Epithelial cell of proximal tubule (primary cell): ENCODE results near the gene FOXO1. TPM values are rescaled to one million over a fixed set of nuclear protein-coding genes. Genes with fewer than 3 reads are reported as not detected.

Experiments used
- DNase-seq: peaks from one replicate; pipeline ENCODE4 v3.0.0-alpha.2; 2011; ENCODE audit warnings: low read depth
- H3K4me3 ChIP-seq: 2 replicates; pipeline ENCODE4 v1.5.1; 2011; ENCODE audit warnings: low read depth, mild to moderate bottlenecking, low read length
- total RNA-seq: library from RNA; depleted of rRNA; stranded (reverse); fragments of >200 nt; gene quantifications from 2 replicates; pipeline ENCODE4 v1.2.3, GENCODE V29; 2015
- TF ChIP-seq, protein P1 (sequence below): conservative IDR thresholded peaks from 2 replicates; pipeline ENCODE4 v1.5.1; 2012; ENCODE audit warnings: low read depth, mild to moderate bottlenecking, low read length

The FOXO1 gene
- total RNA-seq, 1 donor from 2014 or later = 6.3 TPM

DNA sequence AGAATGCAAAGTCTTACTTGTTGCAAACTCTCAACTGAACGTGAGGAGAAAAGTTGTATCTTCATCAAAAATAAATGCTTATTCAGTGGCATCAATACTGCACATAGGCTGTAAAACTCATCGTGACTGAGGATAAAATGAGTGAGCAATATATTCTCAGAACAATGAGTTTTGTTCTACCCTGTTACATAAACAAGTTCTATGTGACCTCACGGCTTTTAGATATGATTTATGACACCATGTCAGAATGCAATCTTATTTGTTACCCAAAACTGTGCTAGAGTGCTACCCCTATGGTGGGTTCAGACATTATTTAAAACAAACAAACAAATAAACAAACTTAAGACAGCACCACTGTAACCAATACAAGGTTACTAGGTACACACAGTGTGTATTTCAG lies 55.4 kb downstream of the FOXO1 start:
- no peak overlapping the region for H3K4me3 ChIP-seq
- TF ChIP-seq, protein P1, sequence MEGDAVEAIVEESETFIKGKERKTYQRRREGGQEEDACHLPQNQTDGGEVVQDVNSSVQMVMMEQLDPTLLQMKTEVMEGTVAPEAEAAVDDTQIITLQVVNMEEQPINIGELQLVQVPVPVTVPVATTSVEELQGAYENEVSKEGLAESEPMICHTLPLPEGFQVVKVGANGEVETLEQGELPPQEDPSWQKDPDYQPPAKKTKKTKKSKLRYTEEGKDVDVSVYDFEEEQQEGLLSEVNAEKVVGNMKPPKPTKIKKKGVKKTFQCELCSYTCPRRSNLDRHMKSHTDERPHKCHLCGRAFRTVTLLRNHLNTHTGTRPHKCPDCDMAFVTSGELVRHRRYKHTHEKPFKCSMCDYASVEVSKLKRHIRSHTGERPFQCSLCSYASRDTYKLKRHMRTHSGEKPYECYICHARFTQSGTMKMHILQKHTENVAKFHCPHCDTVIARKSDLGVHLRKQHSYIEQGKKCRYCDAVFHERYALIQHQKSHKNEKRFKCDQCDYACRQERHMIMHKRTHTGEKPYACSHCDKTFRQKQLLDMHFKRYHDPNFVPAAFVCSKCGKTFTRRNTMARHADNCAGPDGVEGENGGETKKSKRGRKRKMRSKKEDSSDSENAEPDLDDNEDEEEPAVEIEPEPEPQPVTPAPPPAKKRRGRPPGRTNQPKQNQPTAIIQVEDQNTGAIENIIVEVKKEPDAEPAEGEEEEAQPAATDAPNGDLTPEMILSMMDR = no peak
- no peak for DNase-seq

DNA sequence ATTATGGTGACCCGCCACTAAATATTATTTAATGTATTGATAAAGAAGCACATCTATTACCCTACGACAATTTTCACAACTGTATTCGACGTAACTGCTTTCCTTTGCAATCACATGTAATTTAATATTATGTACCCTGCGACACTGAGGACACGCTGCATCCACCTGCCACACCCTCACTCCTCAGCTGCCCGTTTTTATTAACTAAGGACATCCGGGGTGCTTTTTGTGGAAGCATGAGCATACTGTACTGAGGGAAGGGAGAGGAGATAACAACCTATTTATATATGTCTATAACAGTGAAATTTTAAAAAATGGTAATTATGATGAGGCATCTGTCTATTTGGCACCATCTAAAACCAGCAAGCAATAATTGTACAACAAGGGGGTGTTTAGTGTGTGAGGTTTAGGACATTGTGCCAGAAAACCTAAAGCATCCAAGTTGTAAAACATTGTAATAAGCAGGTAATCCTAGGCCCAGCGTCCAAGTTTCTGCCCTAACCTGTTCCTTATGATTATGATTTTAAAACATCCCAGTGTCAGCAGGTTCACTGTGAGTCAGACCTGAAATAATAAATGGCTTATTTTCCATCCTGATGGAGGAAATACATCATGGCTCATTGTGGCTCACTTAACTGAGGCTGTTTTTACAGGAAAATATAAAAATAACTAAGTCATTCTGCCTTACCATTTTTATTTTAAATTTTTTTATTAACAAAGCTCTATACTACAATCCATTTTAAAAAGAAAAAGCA lies 56.3 kb downstream of the FOXO1 start:
- H3K4me3 ChIP-seq = no peak overlapping the region
- no peak for DNase-seq
- TF ChIP-seq, protein P1 = no peak

DNA sequence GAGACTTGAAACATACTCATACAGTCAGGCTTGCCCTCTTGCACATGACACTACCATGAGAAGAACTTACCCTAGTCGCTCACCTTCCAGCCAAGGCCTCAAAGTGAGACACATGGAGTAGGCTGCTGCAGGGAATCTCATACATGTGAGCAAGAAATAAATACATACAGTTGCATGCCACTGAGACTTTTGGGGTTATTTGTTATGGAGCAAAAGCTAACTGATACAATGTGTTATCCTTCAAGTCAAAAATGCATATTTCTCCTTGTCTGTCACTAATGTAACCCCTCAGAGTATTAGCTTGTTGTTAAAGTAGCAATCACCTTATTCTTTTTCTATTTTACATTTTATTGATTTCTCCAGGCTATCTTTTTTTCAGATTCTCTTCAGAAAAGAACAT lies 58.1 kb downstream of the FOXO1 start:
- H3K4me3 ChIP-seq = no peak overlapping the region
- TF ChIP-seq, protein P1 = no peak
- DNase-seq = no peak

DNA sequence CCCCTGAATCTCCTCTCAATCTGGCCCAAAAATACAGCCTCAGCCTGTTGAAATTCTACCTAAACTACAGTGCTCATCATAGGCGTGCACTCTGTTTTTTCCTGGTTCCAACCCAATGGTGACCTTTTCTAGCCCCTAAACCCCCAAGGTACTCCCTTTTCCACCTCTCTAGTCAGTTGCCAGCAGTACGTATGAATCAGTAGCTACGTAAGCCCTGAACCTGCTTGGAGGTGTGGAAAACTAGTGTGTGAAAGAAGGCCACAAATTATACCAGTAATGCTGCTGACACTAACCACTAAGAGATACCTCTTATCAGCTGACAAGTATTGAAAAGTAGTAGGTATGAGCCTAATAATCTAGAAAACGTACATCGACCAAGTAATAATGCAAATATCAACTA lies 60.9 kb downstream of the FOXO1 start:
- no peak for DNase-seq
- TF ChIP-seq, protein P1 = no peak
- H3K4me3 ChIP-seq = no peak overlapping the region

DNA sequence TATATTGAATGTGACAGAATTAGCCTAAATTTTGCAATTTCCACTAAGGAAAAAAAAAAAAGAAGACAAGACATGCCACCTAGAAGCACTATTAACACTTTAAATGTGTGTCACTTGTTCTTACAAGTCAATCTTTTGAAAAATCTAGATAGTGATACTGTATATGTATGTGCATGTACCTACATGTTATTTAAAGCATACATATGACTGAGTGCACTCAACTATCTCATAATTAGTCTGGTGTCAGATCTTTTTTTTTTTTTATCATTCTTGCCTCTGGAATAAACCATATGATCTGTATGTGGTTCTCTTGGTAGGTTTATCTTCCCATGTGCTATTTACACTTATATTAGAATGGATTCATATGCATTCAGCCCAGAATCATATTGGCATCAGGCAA lies 62.3 kb downstream of the FOXO1 start:
- TF ChIP-seq, protein P1 = no peak
- no peak for DNase-seq
- no peak overlapping the region for H3K4me3 ChIP-seq

DNA sequence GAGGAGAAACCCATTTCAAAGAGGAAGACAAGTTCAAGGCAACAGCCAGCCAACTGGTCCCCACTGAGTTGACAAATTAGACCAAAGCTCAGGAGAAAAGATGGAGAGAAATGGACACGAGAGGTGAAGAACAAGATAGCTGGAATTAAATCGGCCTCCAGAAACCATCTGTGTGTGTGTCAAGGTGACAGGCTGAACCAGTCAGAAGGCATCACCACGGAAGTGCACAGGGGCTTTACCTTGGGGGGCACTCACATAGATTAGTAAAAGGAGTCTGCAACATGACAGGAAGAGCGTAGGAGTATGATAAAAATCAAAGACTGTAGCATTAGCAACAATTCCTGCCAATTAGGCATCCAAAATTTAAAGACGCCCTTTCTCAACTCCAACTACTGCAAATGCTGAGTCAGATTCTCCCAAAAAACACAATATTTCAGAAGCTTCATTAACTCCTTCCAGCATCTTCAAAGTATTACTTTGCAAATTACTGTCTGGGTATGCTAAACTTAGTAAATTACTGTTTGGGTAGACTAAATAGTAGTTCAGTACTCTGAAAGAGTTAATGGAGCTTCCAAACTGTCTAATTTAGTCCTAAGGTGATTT lies 66.2 kb downstream of the FOXO1 start:
- H3K4me3 ChIP-seq = no peak overlapping the region
- TF ChIP-seq, protein P1 = no peak
- no peak for DNase-seq

DNA sequence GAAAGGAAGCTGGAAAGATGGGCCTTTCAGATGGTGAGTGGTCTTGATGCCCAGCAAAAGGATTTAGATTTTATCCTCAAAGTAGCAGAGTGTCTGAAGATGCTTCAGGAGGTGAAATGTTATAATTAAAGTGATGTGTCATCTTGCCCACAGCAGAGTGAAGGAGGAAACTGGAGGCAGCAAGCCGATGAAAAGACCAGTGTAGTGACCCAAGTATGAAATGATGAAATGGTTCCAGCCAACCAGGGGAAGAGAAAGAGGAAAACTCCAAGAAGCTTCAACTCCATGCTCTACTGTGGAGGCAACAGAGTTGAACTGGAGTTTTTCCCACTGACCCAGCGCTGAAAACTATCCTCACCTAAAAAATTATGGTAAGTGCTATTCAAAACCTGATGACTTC lies 66.7 kb downstream of the FOXO1 start:
- H3K4me3 ChIP-seq = no peak overlapping the region
- TF ChIP-seq, protein P1 = no peak
- DNase-seq = no peak
